Measurements from ENCODE around the gene CLEC4F.

CLEC4F gene

GRCh38 chr2:70785137-70785911, 35.1 kb downstream of the CLEC4F start:
- no peak for DNase-seq

- no peak for DNase-seq
These were observed 36.1 kb downstream of the CLEC4F start for GRCh38 chr2:70784320-70784719.

- no peak for DNase-seq
These were observed 40.4 kb downstream of the CLEC4F start for GRCh38 chr2:70779911-70780545.

GRCh38 chr2:70779491-70779890, 40.9 kb downstream of the CLEC4F start:
- no peak for DNase-seq

GRCh38 chr2:70778676-70779075, 41.7 kb downstream of the CLEC4F start:
- DNase-seq = no peak

- DNase-seq = no peak
These were observed 42.9 kb downstream of the CLEC4F start for GRCh38 chr2:70777450-70777849.

- DNase-seq = no peak
These were observed 44.1 kb downstream of the CLEC4F start for GRCh38 chr2:70776266-70776665.

- DNase-seq = no peak
These were observed 45.3 kb downstream of the CLEC4F start for GRCh38 chr2:70775141-70775540.

GRCh38 chr2:70772486-70773155, 47.8 kb downstream of the CLEC4F start:
- no peak for DNase-seq

- no peak for DNase-seq
These were observed 49.0 kb downstream of the CLEC4F start for GRCh38 chr2:70771446-70771845.

GRCh38 chr2:70769450-70769849, 50.9 kb downstream of the CLEC4F start:
- DNase-seq = no peak

- no peak for DNase-seq
These were observed 51.8 kb downstream of the CLEC4F start for GRCh38 chr2:70768590-70769085.

GRCh38 chr2:70767699-70768589, 52.5 kb downstream of the CLEC4F start, which contains the start of gene ADD2:
TSS of gene ADD2 (minus strand) at chr2:70768200. CDS start at chr2:70706408, 61,792 bp downstream.
- DNase-seq = peak; percentile 7

- DNase-seq = no peak
These were observed 53.2 kb downstream of the CLEC4F start for GRCh38 chr2:70767079-70767698.

GRCh38 chr2:70766357-70767078, 53.9 kb downstream of the CLEC4F start:
- no peak for DNase-seq

GRCh38 chr2:70765507-70765906, 54.9 kb downstream of the CLEC4F start:
- no peak for DNase-seq

GRCh38 chr2:70759446-70759845, 61.0 kb downstream of the CLEC4F start:
- no peak for DNase-seq
